Thoracic aorta (tissue), 2 donors: ENCODE data around the gene HEXD. TPM values are rescaled to one million over a fixed set of nuclear protein-coding genes. Genes with fewer than 3 reads are reported as not detected.

ENCODE experiments used
- ATAC-seq: fragments of 150-250 bp; one replicate; pipeline ENCODE4 v1.8.0; 2017; ENCODE audit warnings: low read depth; ENCODE audit not compliant: insufficient number of reproducible peaks, low FRiP score
- DNase-seq: peaks from one replicate; pipeline ENCODE4 v3.0.0-alpha.2; 2020; ENCODE audit warnings: low spot score
- H3K27ac ChIP-seq, 2 donors: fragments of 200-600 bp; sonication (generic); 1 replicate in 1 of 2; 2 replicates in 1 of 2; pipeline ENCODE4 v1.5.1; 2016; ENCODE audit warnings: mild to moderate bottlenecking in 2 of 2, moderate library complexity in 2 of 2
- H3K27me3 ChIP-seq: fragments of 200-600 bp; sonication (generic); replicated peaks from 2 replicates; pipeline ENCODE4 v1.6.0; 2016; ENCODE audit warnings: mild to moderate bottlenecking; ENCODE audit not compliant: insufficient read depth
- H3K36me3 ChIP-seq: fragments of 200-600 bp; sonication (generic); one replicate; pipeline ENCODE4 v1.5.1; 2016
- H3K4me1 ChIP-seq, 2 donors: fragments of 200-600 bp; sonication (generic); 1 replicate in 1 of 2; 2 replicates in 1 of 2; pipeline versions ENCODE4 v1.5.1 to v1.6.0; 2016; ENCODE audit warnings: low read depth in 2 of 2, mild to moderate bottlenecking in 1 of 2; ENCODE audit not compliant: control insufficient read depth in 1 of 2
- H3K4me3 ChIP-seq: fragments of 200-600 bp; sonication (generic); 2 replicates; pipeline ENCODE4 v1.5.1; 2016; ENCODE audit warnings: mild to moderate bottlenecking
- H3K9me3 ChIP-seq: fragments of 200-600 bp; sonication (generic); 2 replicates; pipeline ENCODE4 v1.5.1; 2016
- total RNA-seq, 2 donors: library from RNA; depleted of rRNA; stranded (reverse); fragments of >200 nt; gene quantifications; one replicate each; pipeline versions ENCODE4 v1.1.0 to v1.2.3, GENCODE V29; 2016
- TF ChIP-seq, protein P1 (sequence below): fragments of 200-600 bp; sonication (generic); IDR thresholded peaks from one replicate; pipeline ENCODE4 v1.5.1; 2019; ENCODE audit warnings: antibody characterized with exemption

HEXD gene
- total RNA-seq, 2 donors from 2014 or later, result 31.4 to 34.7 TPM

DNA sequence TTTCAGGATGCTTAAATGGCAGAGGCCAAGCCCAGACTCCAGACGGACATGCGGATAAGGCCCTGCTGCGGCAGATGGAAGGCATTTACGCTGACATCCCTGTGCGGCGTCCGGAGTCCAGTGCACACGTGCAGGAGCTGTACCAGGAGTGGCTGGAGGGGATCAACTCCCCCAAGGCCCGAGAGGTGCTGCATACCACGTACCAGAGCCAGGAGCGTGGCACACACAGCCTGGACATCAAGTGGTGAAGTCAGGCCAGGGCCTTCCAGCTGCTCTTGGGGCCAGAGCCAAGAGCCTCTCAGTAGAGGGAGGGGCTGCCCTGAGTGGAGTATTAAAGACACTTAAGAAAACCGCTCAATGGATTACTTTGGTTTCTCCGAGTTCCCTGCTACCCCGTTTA is 69.8 kb downstream of the HEXD start:
- ATAC-seq (no peak), DNase-seq (no peak)
- Histone ChIP-seq H3K27me3 (no peaks in the 10 kb centered on the region), H3K36me3 (peaks cover 34% of the 10 kb centered on the region), H3K4me3 (no peak overlapping the region), H3K4me1 (peaks cover 0 to 27% of the 10 kb centered on the region in 2 donors), H3K27ac (peak overlapping the region; percentile 88 to 97), H3K9me3 (no peaks in the 10 kb centered on the region)
- TF ChIP-seq, protein P1, sequence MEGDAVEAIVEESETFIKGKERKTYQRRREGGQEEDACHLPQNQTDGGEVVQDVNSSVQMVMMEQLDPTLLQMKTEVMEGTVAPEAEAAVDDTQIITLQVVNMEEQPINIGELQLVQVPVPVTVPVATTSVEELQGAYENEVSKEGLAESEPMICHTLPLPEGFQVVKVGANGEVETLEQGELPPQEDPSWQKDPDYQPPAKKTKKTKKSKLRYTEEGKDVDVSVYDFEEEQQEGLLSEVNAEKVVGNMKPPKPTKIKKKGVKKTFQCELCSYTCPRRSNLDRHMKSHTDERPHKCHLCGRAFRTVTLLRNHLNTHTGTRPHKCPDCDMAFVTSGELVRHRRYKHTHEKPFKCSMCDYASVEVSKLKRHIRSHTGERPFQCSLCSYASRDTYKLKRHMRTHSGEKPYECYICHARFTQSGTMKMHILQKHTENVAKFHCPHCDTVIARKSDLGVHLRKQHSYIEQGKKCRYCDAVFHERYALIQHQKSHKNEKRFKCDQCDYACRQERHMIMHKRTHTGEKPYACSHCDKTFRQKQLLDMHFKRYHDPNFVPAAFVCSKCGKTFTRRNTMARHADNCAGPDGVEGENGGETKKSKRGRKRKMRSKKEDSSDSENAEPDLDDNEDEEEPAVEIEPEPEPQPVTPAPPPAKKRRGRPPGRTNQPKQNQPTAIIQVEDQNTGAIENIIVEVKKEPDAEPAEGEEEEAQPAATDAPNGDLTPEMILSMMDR, result no peak

DNA sequence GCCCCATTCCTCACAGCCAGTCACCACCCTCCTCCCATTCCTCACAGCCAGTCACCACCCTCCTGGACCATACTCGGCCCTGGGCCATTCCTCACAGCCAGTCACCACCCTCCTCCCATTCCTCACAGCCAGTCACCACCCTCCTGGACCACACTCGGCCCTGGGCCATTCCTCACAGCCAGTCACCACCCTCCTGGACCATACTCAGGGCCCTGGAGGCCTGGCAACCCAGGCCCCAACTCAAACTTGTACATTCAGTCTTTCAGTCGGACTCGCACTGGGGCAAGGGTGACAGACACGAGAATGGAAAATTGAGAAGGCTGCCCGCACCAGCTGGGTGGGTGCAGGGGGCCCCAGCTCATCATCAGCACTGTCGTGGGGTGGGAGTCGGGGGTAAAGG is 71.0 kb downstream of the HEXD start:
- H3K36me3 ChIP-seq, result peaks cover 23% of the 10 kb centered on the region
- peaks cover 2 to 39% of the 10 kb centered on the region in 2 donors for H3K4me1 ChIP-seq
- H3K27me3 ChIP-seq, result no peaks in the 10 kb centered on the region
- ATAC-seq (peak; percentile 79), DNase-seq (peak; percentile 79)
- H3K4me3 ChIP-seq, result no peak overlapping the region
- TF ChIP-seq, protein P1, result no peak
- peak overlapping the region; percentile 88 to 97 for H3K27ac ChIP-seq
- H3K9me3 ChIP-seq, result no peaks in the 10 kb centered on the region

DNA sequence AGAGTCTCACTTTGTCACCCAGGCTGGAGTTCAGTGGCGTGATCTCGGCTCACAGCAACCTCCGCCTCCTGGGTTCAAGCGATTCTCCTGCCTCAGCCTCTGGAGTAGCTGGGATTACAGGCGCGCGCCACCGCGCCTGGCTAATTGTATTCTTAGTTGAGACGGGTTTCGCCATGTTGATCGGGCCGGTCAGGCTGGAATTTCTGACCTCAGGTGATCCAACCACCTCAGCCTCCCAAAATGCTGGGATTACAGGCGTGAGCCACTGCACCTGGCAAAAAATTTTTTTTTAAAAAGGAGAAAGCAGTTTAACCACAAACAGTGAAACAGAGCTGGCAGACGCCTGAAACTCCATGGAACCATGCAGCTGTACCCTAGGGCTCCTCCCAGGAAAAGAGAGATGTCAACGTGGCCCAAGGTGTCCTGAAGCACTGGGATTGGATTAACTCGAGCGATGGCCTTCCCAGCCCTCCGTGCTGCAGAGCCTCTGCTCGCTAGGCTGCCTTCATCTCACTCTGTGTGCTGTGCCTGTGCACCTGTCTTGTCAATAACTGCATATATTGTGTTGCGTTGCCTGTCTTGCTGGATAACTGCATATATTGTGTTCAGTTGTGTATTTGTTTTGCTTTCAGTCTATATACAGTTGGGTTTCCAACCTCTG is 71.8 kb downstream of the HEXD start:
- no peak for DNase-seq
- ATAC-seq, result no peak
- H3K27me3 ChIP-seq, result no peaks in the 10 kb centered on the region
- peaks cover 3 to 43% of the 10 kb centered on the region in 2 donors for H3K4me1 ChIP-seq
- H3K9me3 ChIP-seq, result no peaks in the 10 kb centered on the region
- TF ChIP-seq, protein P1, result no peak
- no peak overlapping the region for H3K4me3 ChIP-seq
- H3K27ac ChIP-seq, result peak overlapping the region; percentile 88 to 97
- peaks cover 14% of the 10 kb centered on the region for H3K36me3 ChIP-seq

DNA sequence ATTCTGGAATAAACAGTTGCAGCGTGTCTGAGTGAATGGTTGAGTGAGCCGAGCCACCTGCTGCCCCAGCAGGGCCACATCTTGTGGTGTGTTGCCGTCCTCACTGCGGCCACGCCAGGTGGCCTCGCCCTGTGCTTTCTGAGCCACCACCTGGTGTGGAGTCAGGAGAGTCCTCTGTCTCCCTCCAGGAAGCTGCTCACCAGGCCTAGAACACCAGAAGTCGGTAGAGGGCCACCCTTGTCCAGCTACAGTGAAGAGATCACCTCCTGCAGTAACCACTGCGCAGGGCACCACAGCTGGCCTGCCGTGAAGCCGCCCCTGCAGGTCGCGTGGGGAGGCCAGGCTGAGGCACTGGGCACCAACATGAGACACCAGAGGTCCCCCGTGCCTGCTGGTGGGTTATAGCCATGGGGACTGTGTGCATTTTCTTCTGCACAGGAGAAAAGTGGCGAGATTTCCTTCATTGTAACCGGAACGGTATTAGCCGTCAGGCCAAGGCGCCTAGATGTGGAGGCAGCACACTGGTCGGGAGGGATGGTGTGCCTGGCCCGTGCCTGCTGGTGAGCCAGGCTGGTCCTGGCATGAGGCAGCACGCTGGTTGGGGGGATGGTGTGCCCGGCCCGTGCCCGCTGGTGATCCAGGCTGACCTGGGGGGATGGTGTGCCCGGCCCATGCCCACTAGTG is 72.5 kb downstream of the HEXD start:
- H3K36me3 ChIP-seq, result peaks cover 8% of the 10 kb centered on the region

DNA sequence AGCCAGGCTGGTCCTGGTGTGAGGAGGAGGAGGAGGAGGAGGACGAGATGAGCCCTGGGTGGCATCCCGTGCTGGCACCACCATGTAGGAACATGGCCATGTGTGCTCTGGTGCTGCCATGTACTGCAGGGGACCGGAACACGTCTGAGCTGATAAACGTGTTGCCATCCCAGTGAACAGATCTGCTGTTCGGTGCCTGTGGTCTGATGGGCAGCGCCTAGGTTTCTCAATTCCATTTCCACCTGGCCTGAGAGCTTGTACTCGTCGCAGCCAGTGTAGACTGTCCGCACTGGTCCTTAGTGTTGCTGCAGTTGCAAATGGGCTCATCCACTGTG is 73.0 kb downstream of the HEXD start:
- Histone ChIP-seq H3K27ac (peak overlapping the region in 1 of 2 donors; percentile 97), H3K27me3 (no peaks in the 10 kb centered on the region), H3K4me3 (no peak overlapping the region), H3K36me3 (peaks cover 3% of the 10 kb centered on the region), H3K9me3 (no peaks in the 10 kb centered on the region), H3K4me1 (peaks cover 3 to 43% of the 10 kb centered on the region in 2 donors)
- ATAC-seq (no peak), DNase-seq (no peak)
- TF ChIP-seq, protein P1, result no peak

More for the DNA sequence above, 72.5 kb downstream of the HEXD start:
- Histone ChIP-seq H3K27me3 (no peaks in the 10 kb centered on the region), H3K4me1 (peaks cover 3 to 43% of the 10 kb centered on the region in 2 donors), H3K4me3 (no peak overlapping the region), H3K27ac (peak overlapping the region; percentile 88 to 97), H3K9me3 (no peaks in the 10 kb centered on the region)
- DNase-seq, result no peak
- TF ChIP-seq, protein P1, result no peak
- ATAC-seq, result no peak
